ENCODE data around the gene DSTYK.
"Not testable (repeated sequence)": the region's sequence is repeated elsewhere in the genome, so short reads cannot be mapped to it uniquely, and the experiment has no call there.

Gene DSTYK

GRCh38 chr1:205235951-205236350 lies 24.4 kb upstream of the DSTYK start:
- no peak overlapping the region for H3K4me3 ChIP-seq (ENCODE audit: insufficient read depth in 1 of 2, low read depth in 1 of 2, low read length in 2 of 2)
- H3K4me2 ChIP-seq (ENCODE audit: low read length, poor library complexity, severe bottlenecking): no peak overlapping the region
- H2BK12ac ChIP-seq (ENCODE audit: low read length in 2 of 2): no peak overlapping the region
- H3K36me3 ChIP-seq (ENCODE audit: control insufficient read depth in 1 of 2, insufficient read depth in 2 of 2, low read depth in 1 of 2, low read length in 2 of 2): no peaks in the 10 kb centered on the region
- peaks cover 18% of the 10 kb centered on the region for H3K79me1 ChIP-seq (replicated peaks; ENCODE audit: low read length, poor library complexity, severe bottlenecking)
- peaks cover 8% of the 10 kb centered on the region for H3K4me1 ChIP-seq (ENCODE audit: control insufficient read depth, insufficient read depth, low read depth, low read length)
- H3K9ac ChIP-seq (ENCODE audit: low read length): no peak overlapping the region
- H2AFZ ChIP-seq (ENCODE audit: low read depth, low read length): no peak overlapping the region
- H3K23ac ChIP-seq (ENCODE audit: low read length in 2 of 2): no peak overlapping the region
- H2AK5ac ChIP-seq (ENCODE audit: low read length, severe bottlenecking): no peak overlapping the region
- no peak for DNase-seq
- no peak overlapping the region for H3K4ac ChIP-seq (ENCODE audit: low read depth in 1 of 2, low read length in 2 of 2)
- H2BK120ac ChIP-seq (ENCODE audit: low read depth, low read length): no peak overlapping the region
- H4K91ac ChIP-seq (ENCODE audit: low read length): no peak overlapping the region
- H2BK5ac ChIP-seq (ENCODE audit: low read depth, low read length, poor library complexity, severe bottlenecking): no peak overlapping the region
- no peak overlapping the region for H3K14ac ChIP-seq (ENCODE audit: low read length in 2 of 2)
- no peak overlapping the region for H3K27ac ChIP-seq (ENCODE audit: low read length, poor library complexity, severe bottlenecking)
- no peak overlapping the region for H4K8ac ChIP-seq (ENCODE audit: low read length)
- no peak overlapping the region for H2BK15ac ChIP-seq (ENCODE audit: low read depth, poor library complexity, severe bottlenecking)
- H3K18ac ChIP-seq (ENCODE audit: low read depth in 1 of 2, low read length in 2 of 2): no peak overlapping the region
- WGBS: 96% methylated on average over 6 of the region's 6 CpGs
- no peaks in the 10 kb centered on the region for H3K9me3 ChIP-seq (ENCODE audit: control insufficient read depth, low read length)
- H3K27me3 ChIP-seq (ENCODE audit: control insufficient read depth in 1 of 2, insufficient read depth in 1 of 2, low read length in 2 of 2): no peaks in the 10 kb centered on the region

- H2BK5ac ChIP-seq (ENCODE audit: low read depth, low read length, poor library complexity, severe bottlenecking); H2BK15ac ChIP-seq (ENCODE audit: low read depth, poor library complexity, severe bottlenecking); H4K8ac ChIP-seq (ENCODE audit: low read length); H2AFZ ChIP-seq (ENCODE audit: low read depth, low read length); H3K36me3 ChIP-seq (ENCODE audit: control insufficient read depth in 1 of 2, insufficient read depth in 2 of 2, low read depth in 1 of 2, low read length in 2 of 2); H2AK5ac ChIP-seq (ENCODE audit: low read length, severe bottlenecking); H2BK12ac ChIP-seq (ENCODE audit: low read length in 2 of 2); H3K4ac ChIP-seq (ENCODE audit: low read depth in 1 of 2, low read length in 2 of 2); H3K4me1 ChIP-seq (ENCODE audit: control insufficient read depth, insufficient read depth, low read depth, low read length); H3K27ac ChIP-seq (ENCODE audit: low read length, poor library complexity, severe bottlenecking); H3K14ac ChIP-seq (ENCODE audit: low read length in 2 of 2); H3K23ac ChIP-seq (ENCODE audit: low read length in 2 of 2); H3K4me3 ChIP-seq (ENCODE audit: insufficient read depth in 1 of 2, low read depth in 1 of 2, low read length in 2 of 2); H3K9me3 ChIP-seq (ENCODE audit: control insufficient read depth, low read length); H3K18ac ChIP-seq (ENCODE audit: low read depth in 1 of 2, low read length in 2 of 2); H3K4me2 ChIP-seq (ENCODE audit: low read length, poor library complexity, severe bottlenecking); H2BK120ac ChIP-seq (ENCODE audit: low read depth, low read length); H4K91ac ChIP-seq (ENCODE audit: low read length); H3K27me3 ChIP-seq (ENCODE audit: control insufficient read depth in 1 of 2, insufficient read depth in 1 of 2, low read length in 2 of 2); DNase-seq; H3K9ac ChIP-seq (ENCODE audit: low read length): not testable (repeated sequence)
- 96% methylated on average over 7 of the region's 7 CpGs for WGBS
- peaks cover 15% of the 10 kb centered on the region for H3K79me1 ChIP-seq (replicated peaks; ENCODE audit: low read length, poor library complexity, severe bottlenecking)
These were observed 22.5 kb upstream of the DSTYK start for GRCh38 chr1:205233986-205234385.

- Histone ChIP-seq H3K27me3 (ENCODE audit: control insufficient read depth in 1 of 2, insufficient read depth in 1 of 2, low read length in 2 of 2) (no peaks in the 10 kb centered on the region), H2AK5ac (ENCODE audit: low read length, severe bottlenecking) (no peak overlapping the region), H3K18ac (ENCODE audit: low read depth in 1 of 2, low read length in 2 of 2) (no peak overlapping the region), H4K8ac (ENCODE audit: low read length) (no peak overlapping the region), H2BK5ac (ENCODE audit: low read depth, low read length, poor library complexity, severe bottlenecking) (no peak overlapping the region), H3K27ac (ENCODE audit: low read length, poor library complexity, severe bottlenecking) (no peak overlapping the region), H2AFZ (ENCODE audit: low read depth, low read length) (no peak overlapping the region), H3K4me2 (ENCODE audit: low read length, poor library complexity, severe bottlenecking) (no peak overlapping the region), H3K36me3 (ENCODE audit: control insufficient read depth in 1 of 2, insufficient read depth in 2 of 2, low read depth in 1 of 2, low read length in 2 of 2) (no peaks in the 10 kb centered on the region), H3K79me1 (replicated peaks; ENCODE audit: low read length, poor library complexity, severe bottlenecking) (peaks cover 9% of the 10 kb centered on the region), H3K9ac (ENCODE audit: low read length) (no peak overlapping the region), H3K4ac (ENCODE audit: low read depth in 1 of 2, low read length in 2 of 2) (no peak overlapping the region), H3K9me3 (ENCODE audit: control insufficient read depth, low read length) (no peaks in the 10 kb centered on the region), H3K14ac (ENCODE audit: low read length in 2 of 2) (no peak overlapping the region), H3K4me1 (ENCODE audit: control insufficient read depth, insufficient read depth, low read depth, low read length) (peaks cover 8% of the 10 kb centered on the region), H2BK120ac (ENCODE audit: low read depth, low read length) (no peak overlapping the region), H4K91ac (ENCODE audit: low read length) (no peak overlapping the region), H3K23ac (ENCODE audit: low read length in 2 of 2) (no peak overlapping the region), H3K4me3 (ENCODE audit: insufficient read depth in 1 of 2, low read depth in 1 of 2, low read length in 2 of 2) (no peak overlapping the region), H2BK12ac (ENCODE audit: low read length in 2 of 2) (no peak overlapping the region), H2BK15ac (ENCODE audit: low read depth, poor library complexity, severe bottlenecking) (no peak overlapping the region)
- 86% methylated on average over 1 of the region's 3 CpGs for WGBS
- no peak for DNase-seq
These were observed 21.5 kb upstream of the DSTYK start for GRCh38 chr1:205232945-205233397.

GRCh38 chr1:205232127-205232820 lies 20.8 kb upstream of the DSTYK start:
- Histone ChIP-seq H3K27ac (ENCODE audit: low read length, poor library complexity, severe bottlenecking) (no peak overlapping the region), H3K79me1 (replicated peaks; ENCODE audit: low read length, poor library complexity, severe bottlenecking) (peaks cover 8% of the 10 kb centered on the region), H3K4me1 (ENCODE audit: control insufficient read depth, insufficient read depth, low read depth, low read length) (peaks cover 8% of the 10 kb centered on the region), H3K36me3 (ENCODE audit: control insufficient read depth in 1 of 2, insufficient read depth in 2 of 2, low read depth in 1 of 2, low read length in 2 of 2) (no peaks in the 10 kb centered on the region), H2BK5ac (ENCODE audit: low read depth, low read length, poor library complexity, severe bottlenecking) (no peak overlapping the region), H3K27me3 (ENCODE audit: control insufficient read depth in 1 of 2, insufficient read depth in 1 of 2, low read length in 2 of 2) (no peaks in the 10 kb centered on the region), H3K9me3 (ENCODE audit: control insufficient read depth, low read length) (no peaks in the 10 kb centered on the region), H3K4me2 (ENCODE audit: low read length, poor library complexity, severe bottlenecking) (no peak overlapping the region), H3K14ac (ENCODE audit: low read length in 2 of 2) (no peak overlapping the region), H2BK120ac (ENCODE audit: low read depth, low read length) (no peak overlapping the region), H2BK12ac (ENCODE audit: low read length in 2 of 2) (no peak overlapping the region), H3K9ac (ENCODE audit: low read length) (no peak overlapping the region), H3K23ac (ENCODE audit: low read length in 2 of 2) (no peak overlapping the region), H3K4me3 (ENCODE audit: insufficient read depth in 1 of 2, low read depth in 1 of 2, low read length in 2 of 2) (no peak overlapping the region), H4K8ac (ENCODE audit: low read length) (no peak overlapping the region), H2BK15ac (ENCODE audit: low read depth, poor library complexity, severe bottlenecking) (no peak overlapping the region), H3K18ac (ENCODE audit: low read depth in 1 of 2, low read length in 2 of 2) (no peak overlapping the region), H4K91ac (ENCODE audit: low read length) (no peak overlapping the region), H2AK5ac (ENCODE audit: low read length, severe bottlenecking) (no peak overlapping the region), H3K4ac (ENCODE audit: low read depth in 1 of 2, low read length in 2 of 2) (no peak overlapping the region), H2AFZ (ENCODE audit: low read depth, low read length) (no peak overlapping the region)
- 95% methylated on average over 5 of the region's 7 CpGs for WGBS
- no peak for DNase-seq

All from mesenchymal stem cell (in vitro differentiated cells and primary cell).